GM12872 (cell line): ENCODE data around the gene ZBTB40.

Source experiments
- CTCF ChIP-seq: IDR thresholded peaks from 3 replicates; pipeline ENCODE4 v1.5.1; 2011; ENCODE audit warnings: low read depth, mild to moderate bottlenecking, low read length, moderate library complexity; ENCODE audit not compliant: insufficient read depth

The ZBTB40 gene

GRCh38 chr1:22471078-22471477, 19.4 kb downstream of the ZBTB40 start:
- TF ChIP-seq CTCF, result no peak

- TF ChIP-seq CTCF, result no peak
Observed at GRCh38 chr1:22471610-22472009, 20.0 kb downstream of the ZBTB40 start.

GRCh38 chr1:22472596-22472995, 20.9 kb downstream of the ZBTB40 start:
- no peak for TF ChIP-seq CTCF

GRCh38 chr1:22473952-22474351, 22.3 kb downstream of the ZBTB40 start:
- no peak for TF ChIP-seq CTCF

- no peak for TF ChIP-seq CTCF
Observed at GRCh38 chr1:22476566-22476965, 24.9 kb downstream of the ZBTB40 start.

GRCh38 chr1:22483121-22483520, 31.5 kb downstream of the ZBTB40 start:
- no peak for TF ChIP-seq CTCF

- no peak for TF ChIP-seq CTCF
Observed at GRCh38 chr1:22484706-22485345, 33.2 kb downstream of the ZBTB40 start.

- no peak for TF ChIP-seq CTCF
Observed at GRCh38 chr1:22485431-22485830, 33.8 kb downstream of the ZBTB40 start.
